GM18861 (cell line): Measurements from ENCODE around the gene ATP1B1.
"Not testable (repeated sequence)": the region's sequence is repeated elsewhere in the genome, so short reads cannot be mapped to it uniquely, and the experiment has no call there.

ENCODE experiments used
- ATAC-seq: cut with Tn5 transposase; IDR thresholded peaks from one replicate; pipeline ENCODE4 v1.9.1; 2021; ENCODE audit not compliant: unreplicated experiment

The ATP1B1 gene

GRCh38 chr1:169138866-169139670 lies 32.6 kb downstream of the ATP1B1 start:
- ATAC-seq, result peak; percentile 91

- ATAC-seq, result no peak
These were observed 34.9 kb downstream of the ATP1B1 start for GRCh38 chr1:169141356-169141755.

GRCh38 chr1:169142129-169142528 lies 35.6 kb downstream of the ATP1B1 start:
- ATAC-seq, result no peak

GRCh38 chr1:169143346-169143745 lies 36.9 kb downstream of the ATP1B1 start:
- ATAC-seq, result no peak

GRCh38 chr1:169143984-169144383 lies 37.5 kb downstream of the ATP1B1 start:
- ATAC-seq, result no peak

- ATAC-seq, result no peak
These were observed 38.6 kb downstream of the ATP1B1 start for GRCh38 chr1:169144941-169145626.

- no peak for ATAC-seq
These were observed 40.2 kb downstream of the ATP1B1 start for GRCh38 chr1:169146576-169147214.

GRCh38 chr1:169148472-169149252 lies 42.2 kb downstream of the ATP1B1 start:
- peak; percentile 72 for ATAC-seq

GRCh38 chr1:169149555-169150286 lies 43.2 kb downstream of the ATP1B1 start:
- ATAC-seq, result no peak

GRCh38 chr1:169150641-169151337 lies 44.3 kb downstream of the ATP1B1 start:
- ATAC-seq, result no peak

GRCh38 chr1:169151338-169151837 lies 44.9 kb downstream of the ATP1B1 start:
- no peak for ATAC-seq

GRCh38 chr1:169155675-169156074 lies 49.2 kb downstream of the ATP1B1 start:
- no peak for ATAC-seq

- no peak for ATAC-seq
These were observed 50.1 kb downstream of the ATP1B1 start for GRCh38 chr1:169156580-169156979.

- no peak for ATAC-seq
These were observed 54.5 kb downstream of the ATP1B1 start for GRCh38 chr1:169160845-169161495.

GRCh38 chr1:169161496-169162194 lies 55.2 kb downstream of the ATP1B1 start:
- peak; percentile 66 for ATAC-seq

- ATAC-seq, result no peak
These were observed 56.6 kb downstream of the ATP1B1 start for GRCh38 chr1:169163059-169163458.

- no peak for ATAC-seq
These were observed 69.0 kb downstream of the ATP1B1 start for GRCh38 chr1:169175461-169175860.

- ATAC-seq, result not testable (repeated sequence)
These were observed 72.9 kb downstream of the ATP1B1 start for GRCh38 chr1:169179431-169179830.
